Fibroblast of gingiva (primary cell): ENCODE measurements around the gene FST.

ENCODE experiments used
- DNase-seq: peaks from one replicate; pipeline ENCODE4 v3.0.0-alpha.2; 2011; ENCODE audit warnings: low read depth

The FST gene

GRCh38 chr5:53475320-53475719 is 5.1 kb upstream of the FST start:
- no peak for DNase-seq

GRCh38 chr5:53476019-53476418 is 4.4 kb upstream of the FST start:
- DNase-seq = no peak

- no peak for DNase-seq
Measured at GRCh38 chr5:53476531-53477480, 3.6 kb upstream of the FST start.

- peak; percentile 62 for DNase-seq
Measured at GRCh38 chr5:53478411-53479044, 1.9 kb upstream of the FST start.

- no peak for DNase-seq
Measured at GRCh38 chr5:53479045-53479589, 1.3 kb upstream of the FST start.

GRCh38 chr5:53479590-53480415 is 626 bp upstream of the FST start:
- peak; percentile 58 for DNase-seq

- DNase-seq = peak; percentile 20
Measured at GRCh38 chr5:53481159-53481886, 894 bp downstream of the FST start.

- peak; percentile 87 for DNase-seq
Measured at GRCh38 chr5:53481887-53482716, 1.7 kb downstream of the FST start.

- peak; percentile 29 for DNase-seq
Measured at GRCh38 chr5:53482717-53483638, 2.5 kb downstream of the FST start.

GRCh38 chr5:53487436-53487835 is 7.0 kb downstream of the FST start:
- DNase-seq = no peak

- no peak for DNase-seq
Measured at GRCh38 chr5:53488195-53488722, 7.8 kb downstream of the FST start.

- DNase-seq = peak; percentile 97
Measured at GRCh38 chr5:53490747-53491146, 10.3 kb downstream of the FST start.

- no peak for DNase-seq
Measured at GRCh38 chr5:53501054-53501453, 20.6 kb downstream of the FST start.

GRCh38 chr5:53503562-53504218 is 23.3 kb downstream of the FST start:
- DNase-seq = peak; percentile 16

- DNase-seq = no peak
Measured at GRCh38 chr5:53507013-53507412, 26.6 kb downstream of the FST start.

- DNase-seq = peak; percentile 46
Measured at GRCh38 chr5:53508125-53508524, 27.7 kb downstream of the FST start.

- DNase-seq = no peak
Measured at GRCh38 chr5:53512539-53512938, 32.1 kb downstream of the FST start.

- DNase-seq = no peak
Measured at GRCh38 chr5:53515988-53516387, 35.6 kb downstream of the FST start.

GRCh38 chr5:53520813-53521212 is 40.4 kb downstream of the FST start:
- DNase-seq = no peak
